Fibroblast of lung (primary cell): Measurements from ENCODE around the gene CPE. TPM values are rescaled to one million over a fixed set of nuclear protein-coding genes. Genes with fewer than 3 reads are reported as not detected.

Experiments
- DNase-seq, 2 donors: peaks; one replicate each; pipeline versions ENCODE4 v3.0.0 to v3.0.0-alpha.2; 2010; ENCODE audit warnings: low read depth in 2 of 2
- H2AFZ ChIP-seq: 2 replicates; pipeline ENCODE4 v1.5.1; 2012; ENCODE audit warnings: low read length, control low read depth, inconsistent platforms
- H3K27ac ChIP-seq: 2 replicates; pipeline ENCODE4 v1.5.1; 2011; ENCODE audit warnings: low read length, control low read depth; ENCODE audit not compliant: insufficient read depth
- H3K27me3 ChIP-seq: 2 replicates; pipeline ENCODE4 v1.5.1; 2011; ENCODE audit warnings: mild to moderate bottlenecking, low read length; ENCODE audit not compliant: control insufficient read depth, insufficient read depth
- H3K36me3 ChIP-seq: 2 replicates; pipeline ENCODE4 v1.5.1; 2011; ENCODE audit warnings: low read length; ENCODE audit not compliant: control insufficient read depth, insufficient read depth
- H3K4me1 ChIP-seq: 2 replicates; pipeline ENCODE4 v1.5.1; 2011; ENCODE audit warnings: low read length; ENCODE audit not compliant: control insufficient read depth, insufficient read depth; ENCODE audit errors: extremely low read depth
- H3K4me2 ChIP-seq: 2 replicates; pipeline ENCODE4 v1.5.1; 2011; ENCODE audit warnings: low read length, control low read depth; ENCODE audit not compliant: insufficient read depth; ENCODE audit errors: extremely low read depth
- H3K4me3 ChIP-seq, 4 experiments: fragments of 200-600 bp in 1 of 4; sonication (generic) in 1 of 4; replicated peaks in 1 of 4; 2 replicates each; pipeline ENCODE4 v1.5.1; 2011 to 2016; ENCODE audit warnings: low read length in 4 of 4, low read depth in 3 of 4, mild to moderate bottlenecking in 3 of 4, control low read depth in 2 of 4, inconsistent platforms in 1 of 4, mixed read lengths in 1 of 4; ENCODE audit not compliant: insufficient read depth in 1 of 4; ENCODE audit errors: control extremely low read depth in 1 of 4
- H3K79me2 ChIP-seq: 2 replicates; pipeline ENCODE4 v1.5.1; 2012; ENCODE audit warnings: mild to moderate bottlenecking, low read length, inconsistent platforms; ENCODE audit not compliant: control insufficient read depth, insufficient read depth
- H3K9ac ChIP-seq: 2 replicates; pipeline ENCODE4 v1.5.1; 2011; ENCODE audit warnings: mild to moderate bottlenecking, low read length, control low read depth; ENCODE audit not compliant: insufficient read depth
- H3K9me3 ChIP-seq: 2 replicates; pipeline ENCODE4 v1.5.1; 2012; ENCODE audit warnings: low read depth, low read length; ENCODE audit not compliant: control insufficient read depth, insufficient read depth
- H4K20me1 ChIP-seq: 2 replicates; pipeline ENCODE4 v1.5.1; 2011; ENCODE audit warnings: low read length; ENCODE audit not compliant: control insufficient read depth, insufficient read depth; ENCODE audit errors: extremely low read depth
- CTCF ChIP-seq, 2 donors: IDR thresholded peaks in 1 of 2; conservative IDR thresholded peaks in 1 of 2; 1 replicate in 1 of 2; 2 replicates in 1 of 2; pipeline ENCODE4 v1.5.1; 2011 to 2012; ENCODE audit warnings: low read length in 2 of 2, control low read depth in 1 of 2, inconsistent platforms in 1 of 2, low read depth in 1 of 2, mild to moderate bottlenecking in 1 of 2
- EZH2 ChIP-seq: IDR thresholded peaks from 2 replicates; pipeline ENCODE4 v1.5.1; 2012; ENCODE audit warnings: low read length, control low read depth, mild to moderate bottlenecking; ENCODE audit errors: missing control alignments
- polyA plus RNA-seq, 2 donors: library from polyadenylated mRNA; depleted of rRNA in 1 of 2; stranded (reverse) in 1 of 2; unstranded in 1 of 2; fragments of >200 nt; gene quantifications; 2 replicates each; pipeline ENCODE4 v1.2.1, GENCODE V29; 2011 to 2012; ENCODE audit warnings: missing spikeins in 1 of 2
- total RNA-seq: library from RNA; depleted of rRNA; stranded (reverse); fragments of >200 nt; gene quantifications from 2 replicates; pipeline ENCODE4 v1.2.1, GENCODE V29; 2014

CPE gene
- total and polyA plus RNA-seq, 2 donors (not counting 1 experiment from before 2014, with no cell fraction given), result 20.2 to 51.7 TPM

GRCh38 chr4:165512424-165512823 is 133.6 kb downstream of the CPE start:
- DNase-seq, result no peak
- Histone ChIP-seq H3K36me3 (no peaks in the 10 kb centered on the region), H3K4me2 (no peak overlapping the region), H3K27ac (no peak overlapping the region), H4K20me1 (no peaks in the 10 kb centered on the region), H3K79me2 (no peaks in the 10 kb centered on the region), H3K27me3 (no peaks in the 10 kb centered on the region), H3K9me3 (no peaks in the 10 kb centered on the region), H3K4me3 (no peak overlapping the region), H3K9ac (no peak overlapping the region), H2AFZ (no peak overlapping the region), H3K4me1 (no peaks in the 10 kb centered on the region)
- TF ChIP-seq EZH2 (no peak), CTCF (conservative IDR thresholded peaks at IDR 0.05 in 1 of 2, IDR thresholded peaks at IDR 0.05 in 1 of 2; ENCODE audit: low read depth in 1 of 2, low read length in 2 of 2) (no peak)

- Histone ChIP-seq H2AFZ (no peak overlapping the region), H3K27me3 (no peaks in the 10 kb centered on the region), H4K20me1 (no peaks in the 10 kb centered on the region), H3K9me3 (no peaks in the 10 kb centered on the region), H3K79me2 (no peaks in the 10 kb centered on the region), H3K36me3 (no peaks in the 10 kb centered on the region), H3K9ac (no peak overlapping the region), H3K27ac (no peak overlapping the region), H3K4me3 (no peak overlapping the region), H3K4me1 (no peaks in the 10 kb centered on the region), H3K4me2 (no peak overlapping the region)
- TF ChIP-seq EZH2 (no peak), CTCF (conservative IDR thresholded peaks at IDR 0.05 in 1 of 2, IDR thresholded peaks at IDR 0.05 in 1 of 2; ENCODE audit: low read depth in 1 of 2, low read length in 2 of 2) (no peak)
- no peak for DNase-seq
Measured at GRCh38 chr4:165514739-165515138, 135.9 kb downstream of the CPE start.

GRCh38 chr4:165515201-165515600 is 136.4 kb downstream of the CPE start:
- H3K4me1 ChIP-seq, result no peaks in the 10 kb centered on the region
- no peaks in the 10 kb centered on the region for H3K36me3 ChIP-seq
- H4K20me1 ChIP-seq, result no peaks in the 10 kb centered on the region
- no peak overlapping the region for H3K4me2 ChIP-seq
- no peak overlapping the region for H3K4me3 ChIP-seq
- H3K27ac ChIP-seq, result no peak overlapping the region
- H3K79me2 ChIP-seq, result no peaks in the 10 kb centered on the region
- no peaks in the 10 kb centered on the region for H3K9me3 ChIP-seq
- DNase-seq, result no peak
- no peak overlapping the region for H2AFZ ChIP-seq
- H3K9ac ChIP-seq, result no peak overlapping the region
- no peaks in the 10 kb centered on the region for H3K27me3 ChIP-seq
- TF ChIP-seq EZH2, result no peak
- no peak for TF ChIP-seq CTCF (conservative IDR thresholded peaks at IDR 0.05 in 1 of 2, IDR thresholded peaks at IDR 0.05 in 1 of 2; ENCODE audit: low read depth in 1 of 2, low read length in 2 of 2)
